Measurements from ENCODE around the gene LRRC72.

DNA sequence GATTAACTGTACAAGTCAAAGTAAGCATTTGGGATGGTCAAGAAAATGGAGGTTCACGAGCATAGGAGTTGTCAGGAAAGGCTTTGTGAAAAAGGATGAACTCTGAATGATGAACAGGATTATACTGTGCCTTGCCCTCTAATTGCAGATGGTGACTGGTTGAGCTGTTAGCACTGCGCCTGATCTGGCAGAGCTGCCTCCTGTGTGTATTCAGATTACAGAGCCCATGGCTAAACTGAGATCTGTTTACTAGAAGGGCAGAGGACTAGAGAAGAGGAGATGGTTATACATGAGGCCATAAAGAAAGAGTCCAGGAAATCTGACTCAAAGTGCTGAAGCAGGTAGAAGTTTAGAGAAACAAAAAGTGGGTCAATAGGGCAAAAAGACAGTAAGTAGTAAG is 29.7 kb downstream of the LRRC72 start:
- TF ChIP-seq, protein P1, sequence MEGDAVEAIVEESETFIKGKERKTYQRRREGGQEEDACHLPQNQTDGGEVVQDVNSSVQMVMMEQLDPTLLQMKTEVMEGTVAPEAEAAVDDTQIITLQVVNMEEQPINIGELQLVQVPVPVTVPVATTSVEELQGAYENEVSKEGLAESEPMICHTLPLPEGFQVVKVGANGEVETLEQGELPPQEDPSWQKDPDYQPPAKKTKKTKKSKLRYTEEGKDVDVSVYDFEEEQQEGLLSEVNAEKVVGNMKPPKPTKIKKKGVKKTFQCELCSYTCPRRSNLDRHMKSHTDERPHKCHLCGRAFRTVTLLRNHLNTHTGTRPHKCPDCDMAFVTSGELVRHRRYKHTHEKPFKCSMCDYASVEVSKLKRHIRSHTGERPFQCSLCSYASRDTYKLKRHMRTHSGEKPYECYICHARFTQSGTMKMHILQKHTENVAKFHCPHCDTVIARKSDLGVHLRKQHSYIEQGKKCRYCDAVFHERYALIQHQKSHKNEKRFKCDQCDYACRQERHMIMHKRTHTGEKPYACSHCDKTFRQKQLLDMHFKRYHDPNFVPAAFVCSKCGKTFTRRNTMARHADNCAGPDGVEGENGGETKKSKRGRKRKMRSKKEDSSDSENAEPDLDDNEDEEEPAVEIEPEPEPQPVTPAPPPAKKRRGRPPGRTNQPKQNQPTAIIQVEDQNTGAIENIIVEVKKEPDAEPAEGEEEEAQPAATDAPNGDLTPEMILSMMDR (conservative IDR thresholded peaks at IDR 0.05 in 1 of 2, IDR thresholded peaks at IDR 0.05 in 1 of 2; ENCODE audit: low read depth in 1 of 2, low read length in 2 of 2): no peak
- TF ChIP-seq EZH2 (IDR thresholded peaks at IDR 0.05; ENCODE audit: low read length, missing control alignments): no peak

All from fibroblast of lung (primary cell).